ENCODE data around the gene REPIN1. TPM values are rescaled to one million over a fixed set of nuclear protein-coding genes. Genes with fewer than 3 reads are reported as not detected.

REPIN1 gene
- total and polyA plus RNA-seq, 9 of the 15 experiments (the other 6 are each of a cell fraction or from before 2014, with no cell fraction given): 8.1 to 283 (median 94.3) TPM

- TF ChIP-seq SETDB1 (IDR thresholded peaks at IDR 0.05; ENCODE audit: low read length) (no peak), DPF2 (IDR thresholded peaks at IDR 0.05) (peak; percentile 70), ZNF174 (CRISPR knock-in tag; IDR thresholded peaks at IDR 0.05) (no peak), EWSR1 (IDR thresholded peaks at IDR 0.05; ENCODE audit: borderline replicate concordance, low read depth, partially characterized antibody) (no peak), SP2 (IDR thresholded peaks at IDR 0.05; ENCODE audit: extremely low read depth, low read depth, low read length, poor library complexity, severe bottlenecking) (no peak)
These were observed 494 bp downstream of the REPIN1 start (continued) for GRCh38 chr7:150368884-150369747.

GRCh38 chr7:150369748-150370501 is 1.3 kb downstream of the REPIN1 start:
- WGBS (ENCODE audit: insufficient coverage, low coverage, missing lambda C conversion rate): 37% methylated on average over 23 of the region's 23 CpGs
- peak; percentile 3 for ATAC-seq
- H3K27ac ChIP-seq (ENCODE audit: extremely low read depth, low read depth, low read length): peak overlapping the region; percentile 97
- H3K4me2 ChIP-seq (ENCODE audit: insufficient read depth, low read length): peak overlapping the region; percentile 100
- H3K79me2 ChIP-seq (ENCODE audit: control insufficient read depth, insufficient read depth, low read length): peaks cover 66% of the 10 kb centered on the region
- 0 out of 2 replicates have a peak overlapping the region, but pooled peaks have one; percentile 82 for H2AFZ ChIP-seq (ENCODE audit: low read depth, low read length)
- no peak for FAIRE-seq
- H3K4me3 ChIP-seq: peak overlapping the region; percentile 79
- no TSS peak for BruUV-seq (replicated peaks)
- CTCF ChIA-PET (ENCODE audit: low intra/inter-chr PET ratio): no interaction called here
- peaks cover 58% of the 10 kb centered on the region for H3K36me3 ChIP-seq (ENCODE audit: control insufficient read depth, insufficient read depth, low read length)
- H4K20me1 ChIP-seq (replicated peaks; ENCODE audit: control insufficient read depth, insufficient read depth, low read length): no peaks in the 10 kb centered on the region; the same call in 1 of the 2 replicates
- intact Hi-C loops (cut with micrococcal nuclease): loop anchor here (2.0 kb wide), 2 partner anchors 31 to 47 kb away; partner anchors contain the start of genes ACTR3C and LRRC61
- H3K4me1 ChIP-seq (replicated peaks in 1 of 2; ENCODE audit: control insufficient read depth in 2 of 2, insufficient read depth in 2 of 2, low read length in 2 of 2): peaks cover 53 to 64% of the 10 kb centered on the region in 2 experiments
- POLR2A ChIA-PET: interaction anchor here (0.6 to 3.5 kb wide), 13 partner anchors 8 to 580 kb away, joined by 3 to 30 read pairs (median 4); partner anchors contain the start of genes ACTR3C and LRRC61
- no peaks in the 10 kb centered on the region for H3K9me3 ChIP-seq (replicated peaks; ENCODE audit: control insufficient read depth, insufficient read depth, low read depth, low read length)
- H3K9me1 ChIP-seq (ENCODE audit: control insufficient read depth, insufficient read depth, low read length): no peaks in the 10 kb centered on the region
- H3K27me3 ChIP-seq (ENCODE audit: control insufficient read depth in 2 of 2, insufficient read depth in 2 of 2, low read length in 2 of 2): no peaks in the 10 kb centered on the region
- in situ Hi-C loops (cut with MboI): no loop called here
- H3K9ac ChIP-seq (ENCODE audit: insufficient read depth in 1 of 2, low read depth in 2 of 2, low read length in 2 of 2): peak overlapping the region; percentile 98 to 99
- peak in 3 of 4 experiments; percentile 27 to 38 (median 32) for DNase-seq (ENCODE audit: extremely low read depth in 1 of 4, low spot score in 3 of 4)
- no peak for TF ChIP-seq TSHZ1 (CRISPR knock-in tag; IDR thresholded peaks at IDR 0.05)
- TF ChIP-seq NFYB (IDR thresholded peaks at IDR 0.05; ENCODE audit: extremely low read depth, insufficient read length): no peak
- TF ChIP-seq ZFPM2 (CRISPR knock-in tag; IDR thresholded peaks at IDR 0.05): no peak
- no peak for TF ChIP-seq CUX1 (CRISPR knock-in tag; IDR thresholded peaks at IDR 0.05)

All from K562 (cell line).